GM23338 (cell line): ENCODE results near the gene RPUSD1. TPM values are rescaled to one million over a fixed set of nuclear protein-coding genes. Genes with fewer than 3 reads are reported as not detected.

Experiments used
- ATAC-seq: fragments of 200-7000 bp; cut with Tn5 transposase; 3 replicates; pipeline ENCODE4 v1.9.1; 2020
- DNase-seq: peaks from one replicate; pipeline ENCODE4 v3.0.0-alpha.2; 2015; ENCODE audit warnings: low spot score
- H2AFZ ChIP-seq: fragments of 200-600 bp; sonication (generic); 2 replicates; pipeline ENCODE4 v1.8.0; 2016; ENCODE audit warnings: antibody characterized with exemption, mild to moderate bottlenecking, moderate library complexity
- H3F3A ChIP-seq: fragments of 200-600 bp; sonication (generic); replicated peaks from 2 replicates; pipeline ENCODE4 v1.8.0; 2017; ENCODE audit warnings: antibody characterized with exemption, mixed run types, low read depth
- H3K27ac ChIP-seq: fragments of 200-600 bp; sonication (generic); 2 replicates; pipeline ENCODE4 v1.6.1; 2016; ENCODE audit warnings: low read depth
- H3K27me3 ChIP-seq: fragments of 200-600 bp; sonication (generic); 2 replicates; pipeline ENCODE4 v1.8.0; 2016; ENCODE audit warnings: mild to moderate bottlenecking, mixed run types, moderate library complexity; ENCODE audit not compliant: insufficient read depth
- H3K36me3 ChIP-seq: fragments of 200-600 bp; sonication (generic); 2 replicates; pipeline ENCODE4 v1.8.0; 2016; ENCODE audit warnings: mild to moderate bottlenecking; ENCODE audit not compliant: insufficient read depth
- H3K4me1 ChIP-seq: fragments of 200-600 bp; sonication (generic); 2 replicates; pipeline ENCODE4 v1.8.0; 2016; ENCODE audit warnings: mild to moderate bottlenecking, moderate library complexity; ENCODE audit not compliant: insufficient read depth
- H3K4me2 ChIP-seq: fragments of 200-600 bp; sonication (generic); 2 replicates; pipeline ENCODE4 v1.7.1; 2017; ENCODE audit warnings: mixed run types
- H3K4me3 ChIP-seq: fragments of 200-600 bp; sonication (generic); 2 replicates; pipeline ENCODE4 v1.6.1; 2016; ENCODE audit warnings: mixed run types
- H3K79me2 ChIP-seq: fragments of 200-600 bp; sonication (generic); replicated peaks from 2 replicates; pipeline ENCODE4 v1.8.0; 2017; ENCODE audit warnings: mild to moderate bottlenecking; ENCODE audit not compliant: insufficient read depth
- H3K9me2 ChIP-seq: fragments of 200-600 bp; sonication (generic); 2 replicates; pipeline ENCODE4 v1.8.0; 2017; ENCODE audit not compliant: insufficient read depth
- H4K20me1 ChIP-seq: fragments of 200-600 bp; sonication (generic); replicated peaks from 2 replicates; pipeline ENCODE4 v1.8.0; 2017; ENCODE audit warnings: mild to moderate bottlenecking; ENCODE audit not compliant: insufficient read depth
- H3K27ac Mint-ChIP-seq: 2 replicates; pipeline ENCODE4 v1.8.0; 2020; ENCODE audit warnings: inconsistent platforms, mild to moderate bottlenecking, moderate library complexity, mixed read lengths
- H3K27me3 Mint-ChIP-seq: 3 replicates; pipeline ENCODE4 v1.8.0; 2022; ENCODE audit warnings: low read depth, mild to moderate bottlenecking, moderate library complexity, mixed read lengths, inconsistent platforms; ENCODE audit not compliant: insufficient read depth, poor library complexity
- H3K36me3 Mint-ChIP-seq: 3 replicates; pipeline ENCODE4 v1.8.0; 2021; ENCODE audit warnings: low read depth, mild to moderate bottlenecking, inconsistent platforms, moderate library complexity, mixed read lengths
- H3K4me1 Mint-ChIP-seq: 3 replicates; pipeline ENCODE4 v1.8.0; 2020; ENCODE audit warnings: mild to moderate bottlenecking, inconsistent platforms, mixed read lengths
- H3K4me3 Mint-ChIP-seq: 3 replicates; pipeline ENCODE4 v1.8.0; 2021; ENCODE audit warnings: moderate library complexity, mild to moderate bottlenecking, inconsistent platforms, mixed read lengths
- H3K9me3 Mint-ChIP-seq: 3 replicates; pipeline ENCODE4 v1.8.0; 2020; ENCODE audit warnings: moderate library complexity, mild to moderate bottlenecking, inconsistent platforms, mixed read lengths
- CREB1 ChIP-seq: fragments of 250-450 bp; sonication (Bioruptor Pico); IDR thresholded peaks from 2 replicates; pipeline ENCODE4 v1.5.0; 2020; ENCODE audit warnings: low read depth, mild to moderate bottlenecking, moderate library complexity
- EZH2 ChIP-seq: fragments of 200-600 bp; sonication (generic); IDR thresholded peaks from one replicate; pipeline ENCODE4 v1.8.0; 2017; ENCODE audit warnings: antibody characterized with exemption, mild to moderate bottlenecking, low read depth; ENCODE audit not compliant: unreplicated experiment
- EZH2phosphoT487 ChIP-seq: fragments of 200-600 bp; sonication (generic); IDR thresholded peaks from one replicate; pipeline ENCODE4 v1.8.1; 2018; ENCODE audit warnings: antibody characterized with exemption; ENCODE audit not compliant: unreplicated experiment
- JUNB ChIP-seq: IDR thresholded peaks from one replicate; pipeline ENCODE4 v1.6.1; 2016; ENCODE audit warnings: antibody characterized with exemption; ENCODE audit not compliant: unreplicated experiment
- NANOG ChIP-seq: IDR thresholded peaks from 2 replicates; pipeline ENCODE4 v1.6.1; 2016; ENCODE audit warnings: antibody characterized with exemption, borderline replicate concordance
- POLR2AphosphoS5 ChIP-seq: IDR thresholded peaks from 2 replicates; pipeline ENCODE4 v1.6.1; 2016; ENCODE audit warnings: antibody characterized with exemption, low read depth
- ZNF114 ChIP-seq: fragments of 250-450 bp; sonication (Bioruptor Pico); IDR thresholded peaks from 2 replicates; pipeline ENCODE4 v1.5.0; 2020; ENCODE audit warnings: mild to moderate bottlenecking, moderate library complexity
- ZNF331 ChIP-seq: fragments of 250-450 bp; sonication (Bioruptor Pico); IDR thresholded peaks from 2 replicates; pipeline ENCODE4 v1.5.0; 2020; ENCODE audit warnings: low read depth, mild to moderate bottlenecking, moderate library complexity
- polyA plus RNA-seq: library from polyadenylated mRNA; unstranded; fragments of >200 nt; fragmentation: Nextera tagmentation; extraction: Ambion mirVana; gene quantifications from 2 replicates; pipeline ENCODE4 v1.2.1, GENCODE V29; 2016
- total RNA-seq: library from RNA; depleted of rRNA; stranded (reverse); fragments of >200 nt; shearing (Covaris generic); gene quantifications from 2 replicates; pipeline ENCODE4 v1.2.3, GENCODE V29; 2014
- TF ChIP-seq, protein P1 (sequence below), 2 experiments: fragments of 200-600 bp in 1 of 2; sonication (generic) in 1 of 2; conservative IDR thresholded peaks; 2 replicates each; pipeline versions ENCODE4 v1.5.1 to v1.6.1; 2016 to 2017; ENCODE audit warnings: antibody characterized with exemption in 2 of 2, low read depth in 2 of 2, mild to moderate bottlenecking in 2 of 2, moderate library complexity in 1 of 2
- TF ChIP-seq, protein P2 (sequence below): IDR thresholded peaks from one replicate; pipeline ENCODE4 v1.6.1; 2018; ENCODE audit warnings: antibody characterized with exemption; ENCODE audit not compliant: unreplicated experiment
- TF ChIP-seq, protein P3 (sequence below): fragments of 250-450 bp; sonication (Bioruptor Pico); IDR thresholded peaks from 2 replicates; pipeline ENCODE4 v1.5.0; 2020; ENCODE audit warnings: mild to moderate bottlenecking, moderate library complexity
- TF ChIP-seq, protein P4 (sequence below): IDR thresholded peaks from 2 replicates; pipeline ENCODE4 v1.6.1; 2016; ENCODE audit warnings: antibody characterized with exemption

The RPUSD1 gene
- total and polyA plus RNA-seq, 2 experiments from 2014 or later, result 19.1 to 79.5 TPM

DNA sequence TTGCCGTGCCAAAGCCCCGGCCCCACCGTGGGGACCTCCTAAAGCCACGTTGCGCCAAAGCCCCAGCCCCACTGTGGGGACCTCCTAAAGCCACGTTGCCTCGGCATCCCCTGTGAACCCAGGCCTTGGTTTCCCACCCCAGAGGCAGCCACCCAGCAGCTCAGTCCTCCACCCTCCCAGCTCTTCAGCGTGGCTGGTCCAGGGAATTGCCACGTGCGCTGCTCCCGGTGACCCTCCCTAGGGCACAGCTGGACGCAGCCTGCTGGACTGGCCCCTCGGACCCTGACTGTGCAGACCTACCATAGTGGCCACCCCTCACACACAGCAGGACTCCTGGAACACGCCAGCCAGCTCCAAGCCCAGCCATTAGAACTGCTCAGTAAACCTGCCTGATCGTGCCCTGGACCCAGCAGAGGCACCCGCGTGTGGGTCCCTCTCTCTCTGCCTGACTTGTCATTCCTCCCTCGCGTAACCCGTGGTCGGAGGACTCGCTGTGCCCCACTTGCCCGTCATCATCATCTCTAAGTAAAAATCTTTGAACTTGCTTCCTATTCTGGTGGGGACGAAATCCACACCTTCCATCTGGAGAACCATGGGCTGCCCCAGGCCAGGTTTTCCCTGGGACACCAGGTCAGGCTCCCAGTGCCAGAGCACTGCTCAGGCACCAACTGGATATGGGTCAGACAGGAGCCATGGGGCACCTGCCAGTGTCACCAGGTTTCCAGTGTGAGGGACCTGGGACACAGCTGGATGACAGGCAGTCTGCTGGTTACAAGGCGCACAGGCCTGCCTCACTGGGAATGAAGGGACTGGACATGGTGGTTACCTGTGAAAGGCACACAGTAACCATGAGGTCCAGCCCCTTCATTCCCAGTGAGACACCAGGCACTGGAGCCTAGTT, 53.0 kb downstream of the RPUSD1 start:
- no peaks in the 10 kb centered on the region for H3K79me2 ChIP-seq
- Mint-ChIP-seq H3K9me3 (no peaks in the 10 kb centered on the region), H3K4me3 (no peak overlapping the region; the same call in 2 of the 3 replicates), H3K27me3 (peaks cover 15% of the 10 kb centered on the region), H3K4me1 (peaks cover 13% of the 10 kb centered on the region), H3K27ac (no peak overlapping the region), H3K36me3 (peaks cover 33% of the 10 kb centered on the region)
- H2AFZ ChIP-seq, result no peak overlapping the region
- no peaks in the 10 kb centered on the region; the same call in 1 of the 2 replicates for H3K36me3 ChIP-seq
- no peak overlapping the region for H3K4me3 ChIP-seq
- no peaks in the 10 kb centered on the region for H4K20me1 ChIP-seq
- H3K4me1 ChIP-seq, result no peaks in the 10 kb centered on the region; the same call in 1 of the 2 replicates
- H3K4me2 ChIP-seq, result no peak overlapping the region
- TF ChIP-seq EZH2phosphoT487, result no peak
- TF ChIP-seq, protein P1, sequence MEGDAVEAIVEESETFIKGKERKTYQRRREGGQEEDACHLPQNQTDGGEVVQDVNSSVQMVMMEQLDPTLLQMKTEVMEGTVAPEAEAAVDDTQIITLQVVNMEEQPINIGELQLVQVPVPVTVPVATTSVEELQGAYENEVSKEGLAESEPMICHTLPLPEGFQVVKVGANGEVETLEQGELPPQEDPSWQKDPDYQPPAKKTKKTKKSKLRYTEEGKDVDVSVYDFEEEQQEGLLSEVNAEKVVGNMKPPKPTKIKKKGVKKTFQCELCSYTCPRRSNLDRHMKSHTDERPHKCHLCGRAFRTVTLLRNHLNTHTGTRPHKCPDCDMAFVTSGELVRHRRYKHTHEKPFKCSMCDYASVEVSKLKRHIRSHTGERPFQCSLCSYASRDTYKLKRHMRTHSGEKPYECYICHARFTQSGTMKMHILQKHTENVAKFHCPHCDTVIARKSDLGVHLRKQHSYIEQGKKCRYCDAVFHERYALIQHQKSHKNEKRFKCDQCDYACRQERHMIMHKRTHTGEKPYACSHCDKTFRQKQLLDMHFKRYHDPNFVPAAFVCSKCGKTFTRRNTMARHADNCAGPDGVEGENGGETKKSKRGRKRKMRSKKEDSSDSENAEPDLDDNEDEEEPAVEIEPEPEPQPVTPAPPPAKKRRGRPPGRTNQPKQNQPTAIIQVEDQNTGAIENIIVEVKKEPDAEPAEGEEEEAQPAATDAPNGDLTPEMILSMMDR (conservative IDR thresholded peaks at IDR 0.05; ENCODE audit: low read depth in 2 of 2), result no peak
- no peak for TF ChIP-seq EZH2
- TF ChIP-seq NANOG, result no peak
- TF ChIP-seq ZNF114 (CRISPR knock-in tag), result no peak
- TF ChIP-seq, protein P2, sequence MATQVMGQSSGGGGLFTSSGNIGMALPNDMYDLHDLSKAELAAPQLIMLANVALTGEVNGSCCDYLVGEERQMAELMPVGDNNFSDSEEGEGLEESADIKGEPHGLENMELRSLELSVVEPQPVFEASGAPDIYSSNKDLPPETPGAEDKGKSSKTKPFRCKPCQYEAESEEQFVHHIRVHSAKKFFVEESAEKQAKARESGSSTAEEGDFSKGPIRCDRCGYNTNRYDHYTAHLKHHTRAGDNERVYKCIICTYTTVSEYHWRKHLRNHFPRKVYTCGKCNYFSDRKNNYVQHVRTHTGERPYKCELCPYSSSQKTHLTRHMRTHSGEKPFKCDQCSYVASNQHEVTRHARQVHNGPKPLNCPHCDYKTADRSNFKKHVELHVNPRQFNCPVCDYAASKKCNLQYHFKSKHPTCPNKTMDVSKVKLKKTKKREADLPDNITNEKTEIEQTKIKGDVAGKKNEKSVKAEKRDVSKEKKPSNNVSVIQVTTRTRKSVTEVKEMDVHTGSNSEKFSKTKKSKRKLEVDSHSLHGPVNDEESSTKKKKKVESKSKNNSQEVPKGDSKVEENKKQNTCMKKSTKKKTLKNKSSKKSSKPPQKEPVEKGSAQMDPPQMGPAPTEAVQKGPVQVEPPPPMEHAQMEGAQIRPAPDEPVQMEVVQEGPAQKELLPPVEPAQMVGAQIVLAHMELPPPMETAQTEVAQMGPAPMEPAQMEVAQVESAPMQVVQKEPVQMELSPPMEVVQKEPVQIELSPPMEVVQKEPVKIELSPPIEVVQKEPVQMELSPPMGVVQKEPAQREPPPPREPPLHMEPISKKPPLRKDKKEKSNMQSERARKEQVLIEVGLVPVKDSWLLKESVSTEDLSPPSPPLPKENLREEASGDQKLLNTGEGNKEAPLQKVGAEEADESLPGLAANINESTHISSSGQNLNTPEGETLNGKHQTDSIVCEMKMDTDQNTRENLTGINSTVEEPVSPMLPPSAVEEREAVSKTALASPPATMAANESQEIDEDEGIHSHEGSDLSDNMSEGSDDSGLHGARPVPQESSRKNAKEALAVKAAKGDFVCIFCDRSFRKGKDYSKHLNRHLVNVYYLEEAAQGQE, result no peak
- TF ChIP-seq CREB1 (CRISPR knock-in tag), result no peak
- TF ChIP-seq, protein P3, sequence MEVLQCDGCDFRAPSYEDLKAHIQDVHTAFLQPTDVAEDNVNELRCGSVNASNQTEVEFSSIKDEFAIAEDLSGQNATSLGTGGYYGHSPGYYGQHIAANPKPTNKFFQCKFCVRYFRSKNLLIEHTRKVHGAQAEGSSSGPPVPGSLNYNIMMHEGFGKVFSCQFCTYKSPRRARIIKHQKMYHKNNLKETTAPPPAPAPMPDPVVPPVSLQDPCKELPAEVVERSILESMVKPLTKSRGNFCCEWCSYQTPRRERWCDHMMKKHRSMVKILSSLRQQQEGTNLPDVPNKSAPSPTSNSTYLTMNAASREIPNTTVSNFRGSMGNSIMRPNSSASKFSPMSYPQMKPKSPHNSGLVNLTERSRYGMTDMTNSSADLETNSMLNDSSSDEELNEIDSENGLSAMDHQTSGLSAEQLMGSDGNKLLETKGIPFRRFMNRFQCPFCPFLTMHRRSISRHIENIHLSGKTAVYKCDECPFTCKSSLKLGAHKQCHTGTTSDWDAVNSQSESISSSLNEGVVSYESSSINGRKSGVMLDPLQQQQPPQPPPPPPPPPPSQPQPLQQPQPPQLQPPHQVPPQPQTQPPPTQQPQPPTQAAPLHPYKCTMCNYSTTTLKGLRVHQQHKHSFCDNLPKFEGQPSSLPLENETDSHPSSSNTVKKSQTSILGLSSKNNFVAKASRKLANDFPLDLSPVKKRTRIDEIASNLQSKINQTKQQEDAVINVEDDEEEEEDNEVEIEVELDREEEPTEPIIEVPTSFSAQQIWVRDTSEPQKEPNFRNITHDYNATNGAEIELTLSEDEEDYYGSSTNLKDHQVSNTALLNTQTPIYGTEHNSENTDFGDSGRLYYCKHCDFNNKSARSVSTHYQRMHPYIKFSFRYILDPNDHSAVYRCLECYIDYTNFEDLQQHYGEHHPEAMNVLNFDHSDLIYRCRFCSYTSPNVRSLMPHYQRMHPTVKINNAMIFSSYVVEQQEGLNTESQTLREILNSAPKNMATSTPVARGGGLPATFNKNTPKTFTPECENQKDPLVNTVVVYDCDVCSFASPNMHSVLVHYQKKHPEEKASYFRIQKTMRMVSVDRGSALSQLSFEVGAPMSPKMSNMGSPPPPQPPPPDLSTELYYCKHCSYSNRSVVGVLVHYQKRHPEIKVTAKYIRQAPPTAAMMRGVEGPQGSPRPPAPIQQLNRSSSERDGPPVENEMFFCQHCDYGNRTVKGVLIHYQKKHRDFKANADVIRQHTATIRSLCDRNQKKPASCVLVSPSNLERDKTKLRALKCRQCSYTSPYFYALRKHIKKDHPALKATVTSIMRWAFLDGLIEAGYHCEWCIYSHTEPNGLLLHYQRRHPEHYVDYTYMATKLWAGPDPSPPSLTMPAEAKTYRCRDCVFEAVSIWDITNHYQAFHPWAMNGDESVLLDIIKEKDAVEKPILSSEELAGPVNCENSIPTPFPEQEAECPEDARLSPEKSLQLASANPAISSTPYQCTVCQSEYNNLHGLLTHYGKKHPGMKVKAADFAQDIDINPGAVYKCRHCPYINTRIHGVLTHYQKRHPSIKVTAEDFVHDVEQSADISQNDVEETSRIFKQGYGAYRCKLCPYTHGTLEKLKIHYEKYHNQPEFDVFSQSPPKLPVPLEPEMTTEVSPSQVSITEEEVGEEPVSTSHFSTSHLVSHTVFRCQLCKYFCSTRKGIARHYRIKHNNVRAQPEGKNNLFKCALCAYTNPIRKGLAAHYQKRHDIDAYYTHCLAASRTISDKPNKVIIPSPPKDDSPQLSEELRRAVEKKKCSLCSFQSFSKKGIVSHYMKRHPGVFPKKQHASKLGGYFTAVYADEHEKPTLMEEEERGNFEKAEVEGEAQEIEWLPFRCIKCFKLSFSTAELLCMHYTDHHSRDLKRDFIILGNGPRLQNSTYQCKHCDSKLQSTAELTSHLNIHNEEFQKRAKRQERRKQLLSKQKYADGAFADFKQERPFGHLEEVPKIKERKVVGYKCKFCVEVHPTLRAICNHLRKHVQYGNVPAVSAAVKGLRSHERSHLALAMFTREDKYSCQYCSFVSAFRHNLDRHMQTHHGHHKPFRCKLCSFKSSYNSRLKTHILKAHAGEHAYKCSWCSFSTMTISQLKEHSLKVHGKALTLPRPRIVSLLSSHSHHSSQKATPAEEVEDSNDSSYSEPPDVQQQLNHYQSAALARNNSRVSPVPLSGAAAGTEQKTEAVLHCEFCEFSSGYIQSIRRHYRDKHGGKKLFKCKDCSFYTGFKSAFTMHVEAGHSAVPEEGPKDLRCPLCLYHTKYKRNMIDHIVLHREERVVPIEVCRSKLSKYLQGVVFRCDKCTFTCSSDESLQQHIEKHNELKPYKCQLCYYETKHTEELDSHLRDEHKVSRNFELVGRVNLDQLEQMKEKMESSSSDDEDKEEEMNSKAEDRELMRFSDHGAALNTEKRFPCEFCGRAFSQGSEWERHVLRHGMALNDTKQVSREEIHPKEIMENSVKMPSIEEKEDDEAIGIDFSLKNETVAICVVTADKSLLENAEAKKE (CRISPR knock-in tag), result no peak
- no peak for TF ChIP-seq JUNB
- no peak for TF ChIP-seq POLR2AphosphoS5
- TF ChIP-seq ZNF331 (CRISPR knock-in tag), result no peak
- TF ChIP-seq, protein P4, sequence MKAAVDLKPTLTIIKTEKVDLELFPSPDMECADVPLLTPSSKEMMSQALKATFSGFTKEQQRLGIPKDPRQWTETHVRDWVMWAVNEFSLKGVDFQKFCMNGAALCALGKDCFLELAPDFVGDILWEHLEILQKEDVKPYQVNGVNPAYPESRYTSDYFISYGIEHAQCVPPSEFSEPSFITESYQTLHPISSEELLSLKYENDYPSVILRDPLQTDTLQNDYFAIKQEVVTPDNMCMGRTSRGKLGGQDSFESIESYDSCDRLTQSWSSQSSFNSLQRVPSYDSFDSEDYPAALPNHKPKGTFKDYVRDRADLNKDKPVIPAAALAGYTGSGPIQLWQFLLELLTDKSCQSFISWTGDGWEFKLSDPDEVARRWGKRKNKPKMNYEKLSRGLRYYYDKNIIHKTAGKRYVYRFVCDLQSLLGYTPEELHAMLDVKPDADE, result no peak
- peaks cover 7% of the 10 kb centered on the region; the same call in 1 of the 2 replicates for H3F3A ChIP-seq
- no peaks in the 10 kb centered on the region for H3K9me2 ChIP-seq
- no peaks in the 10 kb centered on the region for H3K27me3 ChIP-seq
- no peak overlapping the region for H3K27ac ChIP-seq
- DNase-seq (no peak), ATAC-seq (no peak)
